ENCODE results near the gene CMTM5. TPM values are rescaled to one million over a fixed set of nuclear protein-coding genes. Genes with fewer than 3 reads are reported as not detected.

The CMTM5 gene
- polyA plus RNA-seq, 1 experiment: not detected

DNA sequence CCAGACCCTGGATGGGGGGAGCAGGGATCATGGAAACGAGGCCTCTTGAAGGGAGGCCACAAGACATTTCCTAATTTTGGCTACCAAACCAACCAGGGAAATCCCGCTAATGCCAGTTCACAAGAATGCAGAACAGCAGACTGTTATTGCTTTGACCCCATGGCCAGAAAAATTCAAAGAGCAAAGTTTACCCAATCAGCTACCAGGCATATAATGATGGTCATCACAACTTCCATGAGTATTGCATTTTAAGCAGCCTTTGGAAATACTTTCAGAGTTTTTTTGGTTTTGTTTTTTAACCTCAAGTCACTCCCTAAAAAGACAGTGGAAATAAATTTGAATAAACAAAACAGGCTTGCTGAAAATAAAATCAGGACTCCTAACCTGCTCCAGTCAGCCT lies 4.3 kb upstream of the CMTM5 start, which contains the start of gene IL25:
Gene IL25 (plus strand): TSS at position 301 of the 400 bp plus-strand sequence.
- peaks cover 14% of the 10 kb centered on the region for H3K27me3 ChIP-seq (ENCODE audit: control insufficient read depth, insufficient read depth, low read length)
- TF ChIP-seq, protein P1, sequence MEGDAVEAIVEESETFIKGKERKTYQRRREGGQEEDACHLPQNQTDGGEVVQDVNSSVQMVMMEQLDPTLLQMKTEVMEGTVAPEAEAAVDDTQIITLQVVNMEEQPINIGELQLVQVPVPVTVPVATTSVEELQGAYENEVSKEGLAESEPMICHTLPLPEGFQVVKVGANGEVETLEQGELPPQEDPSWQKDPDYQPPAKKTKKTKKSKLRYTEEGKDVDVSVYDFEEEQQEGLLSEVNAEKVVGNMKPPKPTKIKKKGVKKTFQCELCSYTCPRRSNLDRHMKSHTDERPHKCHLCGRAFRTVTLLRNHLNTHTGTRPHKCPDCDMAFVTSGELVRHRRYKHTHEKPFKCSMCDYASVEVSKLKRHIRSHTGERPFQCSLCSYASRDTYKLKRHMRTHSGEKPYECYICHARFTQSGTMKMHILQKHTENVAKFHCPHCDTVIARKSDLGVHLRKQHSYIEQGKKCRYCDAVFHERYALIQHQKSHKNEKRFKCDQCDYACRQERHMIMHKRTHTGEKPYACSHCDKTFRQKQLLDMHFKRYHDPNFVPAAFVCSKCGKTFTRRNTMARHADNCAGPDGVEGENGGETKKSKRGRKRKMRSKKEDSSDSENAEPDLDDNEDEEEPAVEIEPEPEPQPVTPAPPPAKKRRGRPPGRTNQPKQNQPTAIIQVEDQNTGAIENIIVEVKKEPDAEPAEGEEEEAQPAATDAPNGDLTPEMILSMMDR (IDR thresholded peaks at IDR 0.05; ENCODE audit: insufficient read depth, low read depth, low read length): no peak
- no peak for DNase-seq (ENCODE audit: low read depth)
- CTCF ChIA-PET: interaction anchor here (1.2 kb wide), 1 partner anchor 20 kb away, joined by 3 read pairs; the partner anchor contains the start of gene SLC22A17
- POLR2A ChIA-PET: no interaction called here
- H3K4me3 ChIP-seq (ENCODE audit: low read depth, low read length): no peak within 1 kb of the TSS
- H3K36me3 ChIP-seq (ENCODE audit: control insufficient read depth, insufficient read depth, low read length): no peaks in the 10 kb centered on the region

GRCh38 chr14:23373041-23373440 lies 3.8 kb upstream of the CMTM5 start:
- Histone ChIP-seq H3K36me3 (ENCODE audit: control insufficient read depth, insufficient read depth, low read length) (no peaks in the 10 kb centered on the region), H3K27me3 (ENCODE audit: control insufficient read depth, insufficient read depth, low read length) (peaks cover 12% of the 10 kb centered on the region), H3K4me3 (ENCODE audit: low read depth, low read length) (no peak overlapping the region)
- TF ChIP-seq, protein P1 (IDR thresholded peaks at IDR 0.05; ENCODE audit: insufficient read depth, low read depth, low read length): no peak
- ChIA-PET CTCF (no interaction called here), POLR2A (no interaction called here)
- no peak for DNase-seq (ENCODE audit: low read depth)

DNA sequence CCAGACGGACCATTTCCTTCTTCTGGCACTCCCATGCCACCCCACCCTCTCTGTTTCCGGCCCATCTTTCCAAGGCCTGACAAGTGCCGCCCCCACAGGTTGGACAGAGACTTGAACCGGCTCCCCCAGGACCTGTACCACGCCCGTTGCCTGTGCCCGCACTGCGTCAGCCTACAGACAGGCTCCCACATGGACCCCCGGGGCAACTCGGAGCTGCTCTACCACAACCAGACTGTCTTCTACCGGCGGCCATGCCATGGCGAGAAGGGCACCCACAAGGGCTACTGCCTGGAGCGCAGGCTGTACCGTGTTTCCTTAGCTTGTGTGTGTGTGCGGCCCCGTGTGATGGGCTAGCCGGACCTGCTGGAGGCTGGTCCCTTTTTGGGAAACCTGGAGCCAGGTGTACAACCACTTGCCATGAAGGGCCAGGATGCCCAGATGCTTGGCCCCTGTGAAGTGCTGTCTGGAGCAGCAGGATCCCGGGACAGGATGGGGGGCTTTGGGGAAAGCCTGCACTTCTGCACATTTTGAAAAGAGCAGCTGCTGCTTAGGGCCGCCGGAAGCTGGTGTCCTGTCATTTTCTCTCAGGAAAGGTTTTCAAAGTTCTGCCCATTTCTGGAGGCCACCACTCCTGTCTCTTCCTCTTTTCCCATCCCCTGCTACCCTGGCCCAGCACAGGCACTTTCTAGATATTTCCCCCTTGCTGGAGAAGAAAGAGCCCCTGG lies 1.2 kb upstream of the CMTM5 start:
- ChIA-PET CTCF (interaction anchor here (1.2 to 8.1 kb wide), 3 partner anchors 8 to 49 kb away, joined by 3 to 132 read pairs (median 6); no protein-coding TSS in a partner anchor), POLR2A (no interaction called here)
- DNase-seq (ENCODE audit: low read depth): no peak
- TF ChIP-seq, protein P1 (IDR thresholded peaks at IDR 0.05; ENCODE audit: insufficient read depth, low read depth, low read length): no peak
- no peak overlapping the region for H3K4me3 ChIP-seq (ENCODE audit: low read depth, low read length)
- no peaks in the 10 kb centered on the region for H3K36me3 ChIP-seq (ENCODE audit: control insufficient read depth, insufficient read depth, low read length)
- peaks cover 10% of the 10 kb centered on the region for H3K27me3 ChIP-seq (ENCODE audit: control insufficient read depth, insufficient read depth, low read length)

- H3K36me3 ChIP-seq (ENCODE audit: control insufficient read depth, insufficient read depth, low read length): no peaks in the 10 kb centered on the region
- H3K4me3 ChIP-seq (ENCODE audit: low read depth, low read length): no peak overlapping the region
- POLR2A ChIA-PET: no interaction called here
- H3K27me3 ChIP-seq (ENCODE audit: control insufficient read depth, insufficient read depth, low read length): peaks cover 9% of the 10 kb centered on the region
- TF ChIP-seq, protein P1 (IDR thresholded peaks at IDR 0.05; ENCODE audit: insufficient read depth, low read depth, low read length): no peak
- DNase-seq (ENCODE audit: low read depth): no peak
- CTCF ChIA-PET: interaction anchor here (0.9 to 8.1 kb wide), 5 partner anchors 10 to 55 kb away, joined by 3 to 132 read pairs (median 3); no protein-coding TSS in a partner anchor
Observed at GRCh38 chr14:23377198-23377550, 328 bp downstream of the CMTM5 start.

DNA sequence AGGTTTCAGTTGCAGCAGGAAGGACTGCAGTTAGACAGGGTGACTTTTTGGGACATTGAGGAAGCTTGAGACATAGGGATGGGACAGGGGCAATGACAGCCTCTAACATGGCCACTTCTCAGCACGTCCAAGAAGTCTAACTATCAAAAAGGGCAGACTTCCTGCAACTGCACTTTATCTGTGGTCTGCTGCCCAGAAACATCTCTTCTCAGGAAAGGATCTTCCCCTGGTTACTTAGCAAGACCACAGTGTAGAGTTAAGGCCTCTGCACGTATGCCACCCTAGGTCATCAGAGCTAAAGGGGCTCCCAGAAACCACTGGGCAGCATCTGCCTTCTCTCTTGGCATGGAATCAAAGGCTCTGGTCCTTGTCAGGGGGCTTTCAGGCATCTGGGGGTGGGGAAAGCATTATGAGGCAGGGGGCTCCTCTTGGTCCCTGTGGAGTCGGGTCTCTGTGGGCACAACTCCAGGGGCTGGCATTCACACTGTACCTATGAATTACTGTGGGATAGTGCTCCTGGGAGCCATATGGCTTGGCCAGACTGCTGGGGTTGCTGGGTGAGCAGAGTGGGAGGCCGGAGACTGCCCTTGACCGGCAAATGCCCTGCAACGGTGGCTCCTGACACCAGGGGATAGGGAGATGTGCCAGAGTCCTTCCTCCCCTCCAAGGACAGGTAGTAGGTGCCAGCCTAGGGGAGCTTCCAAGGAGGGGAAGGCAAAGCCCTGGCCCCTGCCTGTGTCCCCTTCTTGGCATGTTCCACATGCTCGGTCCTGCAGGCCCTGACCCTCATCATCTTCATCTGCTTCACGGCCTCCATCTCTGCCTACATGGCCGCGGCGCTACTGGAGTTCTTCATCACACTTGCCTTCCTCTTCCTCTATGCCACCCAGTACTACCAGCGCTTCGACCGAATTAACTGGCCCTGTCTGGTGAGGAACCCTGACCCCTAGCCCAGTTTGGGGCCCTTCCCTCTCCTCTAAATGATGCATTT lies 1.0 kb downstream of the CMTM5 start:
- ChIA-PET POLR2A (no interaction called here), CTCF (interaction anchor here (0.9 to 8.1 kb wide), 7 partner anchors 9 to 56 kb away, joined by 3 to 132 read pairs (median 15); no protein-coding TSS in a partner anchor)
- H3K4me3 ChIP-seq (ENCODE audit: low read depth, low read length): no peak overlapping the region
- DNase-seq (ENCODE audit: low read depth): no peak
- TF ChIP-seq, protein P1 (IDR thresholded peaks at IDR 0.05; ENCODE audit: insufficient read depth, low read depth, low read length): no peak
- no peaks in the 10 kb centered on the region for H3K36me3 ChIP-seq (ENCODE audit: control insufficient read depth, insufficient read depth, low read length)
- peaks cover 9% of the 10 kb centered on the region for H3K27me3 ChIP-seq (ENCODE audit: control insufficient read depth, insufficient read depth, low read length)

Data from BJ (cell line).